HepG2 (cell line): ENCODE data around the gene MAPK14. TPM values are rescaled to one million over a fixed set of nuclear protein-coding genes. Genes with fewer than 3 reads are reported as not detected.
A peak's percentile ranks its signal among the peaks of the same experiment; 100 is the strongest.

Source experiments
- ARNT ChIP-seq: fragments of 450-650 bp; IDR thresholded peaks from 2 replicates; pipeline ENCODE4 v1.6.1; 2017
- ELF1 ChIP-seq: sonication (generic); formaldehyde crosslinking; IDR thresholded peaks from 2 replicates; pipeline ENCODE4 v1.4.0; 2020; ENCODE audit warnings: missing genetic modification reagents
- FOSL2 ChIP-seq: sonication (generic); formaldehyde crosslinking; IDR thresholded peaks from 2 replicates; pipeline ENCODE4 v1.4.0; 2020; ENCODE audit warnings: missing genetic modification reagents
- GMEB2 ChIP-seq: IDR thresholded peaks from 2 replicates; pipeline ENCODE4 v1.6.1; 2016; ENCODE audit warnings: missing biosample characterization, missing genetic modification reagents, low read depth
- ISX ChIP-seq: sonication (generic); formaldehyde crosslinking; conservative IDR thresholded peaks from 2 replicates; pipeline ENCODE4 v1.5.0; 2020; ENCODE audit warnings: missing genetic modification reagents
- JDP2 ChIP-seq: sonication (generic); formaldehyde crosslinking; IDR thresholded peaks from 2 replicates; pipeline ENCODE4 v1.8.1; 2022; ENCODE audit warnings: missing genetic modification reagents, borderline replicate concordance
- MAX ChIP-seq: IDR thresholded peaks from 2 replicates; pipeline ENCODE4 v1.6.1; 2012; ENCODE audit warnings: inconsistent platforms
- MBNL3 ChIP-seq: fragments of 250-450 bp; sonication (Bioruptor Pico); conservative IDR thresholded peaks from 2 replicates; pipeline ENCODE4 v1.8.0; 2022; ENCODE audit warnings: mild to moderate bottlenecking, inconsistent platforms
- MZF1 ChIP-seq: sonication (generic); formaldehyde crosslinking; IDR thresholded peaks from 2 replicates; pipeline ENCODE4 v1.8.1; 2023; ENCODE audit warnings: mild to moderate bottlenecking, missing genetic modification reagents, borderline replicate concordance
- NKX3-1 ChIP-seq: sonication (generic); formaldehyde crosslinking; IDR thresholded peaks from 2 replicates; pipeline ENCODE4 v1.5.0; 2020; ENCODE audit warnings: missing genetic modification reagents
- NRL ChIP-seq: sonication (generic); formaldehyde crosslinking; IDR thresholded peaks from 2 replicates; pipeline ENCODE4 v1.5.0; 2020; ENCODE audit warnings: missing genetic modification reagents, mild to moderate bottlenecking, moderate library complexity, borderline replicate concordance
- PCBP1 ChIP-seq: fragments of 200-400 bp; formaldehyde crosslinking; IDR thresholded peaks from 2 replicates; pipeline ENCODE4 v1.6.1; 2017; ENCODE audit warnings: mild to moderate bottlenecking, low read depth, low read length, borderline replicate concordance
- RAD21 ChIP-seq: fragments of 450-650 bp; formaldehyde crosslinking; IDR thresholded peaks from 2 replicates; pipeline ENCODE4 v1.5.0; 2020; ENCODE audit warnings: mild to moderate bottlenecking
- SPEN ChIP-seq: sonication (generic); formaldehyde crosslinking; IDR thresholded peaks from 2 replicates; pipeline ENCODE4 v1.5.1; 2020; ENCODE audit warnings: low read depth, mild to moderate bottlenecking, missing genetic modification reagents
- TEAD3 ChIP-seq: optimal IDR thresholded peaks from 2 replicates; pipeline ENCODE3; 2016; ENCODE audit warnings: borderline replicate concordance
- ZBTB21 ChIP-seq: sonication (generic); formaldehyde crosslinking; IDR thresholded peaks from 2 replicates; pipeline ENCODE4 v1.4.0; 2020; ENCODE audit warnings: missing genetic modification reagents
- ZBTB7B ChIP-seq: sonication (generic); formaldehyde crosslinking; IDR thresholded peaks from 2 replicates; pipeline ENCODE4 v1.4.0; 2020; ENCODE audit warnings: missing genetic modification reagents
- ZFYVE20 ChIP-seq: sonication (generic); formaldehyde crosslinking; IDR thresholded peaks from 2 replicates; pipeline ENCODE4 v1.8.0; 2023; ENCODE audit warnings: low read depth, mild to moderate bottlenecking, moderate library complexity, missing genetic modification reagents, borderline replicate concordance
- ZHX1 ChIP-seq: sonication (generic); formaldehyde crosslinking; IDR thresholded peaks from 2 replicates; pipeline ENCODE4 v1.8.1; 2022; ENCODE audit warnings: low read depth, mild to moderate bottlenecking, missing genetic modification reagents
- ZMAT5 ChIP-seq: sonication (generic); formaldehyde crosslinking; IDR thresholded peaks from 2 replicates; pipeline ENCODE4 v1.5.0; 2020; ENCODE audit warnings: mild to moderate bottlenecking, low read depth, missing genetic modification reagents, borderline replicate concordance
- ZMYM3 ChIP-seq: sonication (generic); formaldehyde crosslinking; IDR thresholded peaks from 2 replicates; pipeline ENCODE4 v1.5.1; 2020; ENCODE audit warnings: mild to moderate bottlenecking, missing genetic modification reagents
- ZNF234 ChIP-seq: sonication (generic); formaldehyde crosslinking; conservative IDR thresholded peaks from 2 replicates; pipeline ENCODE4 v1.5.1; 2020; ENCODE audit warnings: mild to moderate bottlenecking, missing genetic modification reagents
- ZNF33B ChIP-seq: sonication (generic); formaldehyde crosslinking; IDR thresholded peaks from 2 replicates; pipeline ENCODE4 v1.5.1; 2020; ENCODE audit warnings: mild to moderate bottlenecking, missing genetic modification reagents
- ZNF446 ChIP-seq: sonication (generic); formaldehyde crosslinking; IDR thresholded peaks from 2 replicates; pipeline ENCODE4 v1.5.0; 2020; ENCODE audit warnings: mild to moderate bottlenecking, missing genetic modification reagents
- ZNF644 ChIP-seq: IDR thresholded peaks from 2 replicates; pipeline ENCODE4 v1.6.1; 2016; ENCODE audit warnings: low read depth
- polyA plus RNA-seq, 8 experiments: library from polyadenylated mRNA; depleted of rRNA in 3 of 8; stranded (reverse) in 7 of 8; unstranded in 1 of 8; fragments of >200 nt; fragmentation: Illumina TruSeq in 4 of 8; extraction: Trizol in 4 of 8; gene quantifications; 2 replicates each; pipeline versions ENCODE4 v1.2.1 to v1.2.3, GENCODE V29; 2011 to 2016; ENCODE audit warnings: low read depth in 4 of 8, missing spikeins in 1 of 8, mixed read lengths in 1 of 8; ENCODE audit not compliant: insufficient read depth in 1 of 8
- total RNA-seq, 5 experiments: library from RNA; depleted of rRNA; stranded (reverse); fragments of >200 nt; fragmentation: Illumina TruSeq; extraction: Trizol; gene quantifications; 2 replicates each; pipeline ENCODE4 v1.2.3, GENCODE V29; 2016; ENCODE audit warnings: low read depth in 1 of 5

MAPK14 gene
- total and polyA plus RNA-seq, 2 of the 13 experiments (the other 11 are each of a cell fraction or from before 2014, with no cell fraction given), result 66.3 to 67.3 TPM

GRCh38 chr6:36123270-36124139, 95.9 kb downstream of the MAPK14 start (continued):
- TF ChIP-seq GMEB2 (CRISPR knock-in tag) (no peak), RAD21 (CRISPR knock-in tag) (peak; percentile 69), ZNF644 (CRISPR knock-in tag) (no peak), ZNF33B (CRISPR knock-in tag) (no peak), ZMAT5 (CRISPR knock-in tag) (no peak), FOSL2 (CRISPR knock-in tag) (peak; percentile 33; the same call in 1 of the 2 replicates), TEAD3 (CRISPR knock-in tag) (peak; percentile 17), JDP2 (CRISPR knock-in tag) (no peak), ELF1 (CRISPR knock-in tag) (no peak), NRL (CRISPR knock-in tag) (no peak), MZF1 (0 out of 2 replicates have a peak, but pooled peaks have one; percentile 11), ZNF234 (no peak), ARNT (no peak), MAX (0 out of 2 replicates have a peak, but pooled peaks have one; percentile 26), ZBTB7B (CRISPR knock-in tag) (no peak), ZFYVE20 (CRISPR knock-in tag) (no peak), PCBP1 (peak; percentile 95), ZMYM3 (CRISPR knock-in tag) (no peak), MBNL3 (CRISPR knock-in tag) (0 out of 2 replicates have a peak, but pooled peaks have one; percentile 23), ZNF446 (CRISPR knock-in tag) (no peak), ISX (no peak), ZBTB21 (no peak), NKX3-1 (CRISPR knock-in tag) (no peak), SPEN (0 out of 2 replicates have a peak, but pooled peaks have one; percentile 21), ZHX1 (no peak)
